K562 (cell line): Measurements from ENCODE around the gene OR2G2. TPM values are rescaled to one million over a fixed set of nuclear protein-coding genes. Genes with fewer than 3 reads are reported as not detected.

Source experiments
- ATAC-seq: fragments of 200-7000 bp; cut with Tn5 transposase; 3 replicates; pipeline ENCODE4 v1.9.1; 2020; ENCODE audit warnings: moderate library complexity
- BruUV-seq: library from RNA; stranded (reverse); fragments of 400-500 nt; replicated peaks from 2 replicates; lab custom pipeline; 2021; lab: Mats Ljungman, UMichigan
- CTCF ChIA-PET: fragments of 300-600 bp; formaldehyde crosslinking; extraction: SDS; loops from one replicate; lab custom pipeline; 2021; ENCODE audit warnings: low intra/inter-chr PET ratio; lab: Yijun Ruan, JAX
- POLR2A ChIA-PET: fragments of 300-600, 350-650 bp; sonication (Branson Sonifier 250); formaldehyde crosslinking; extraction: SDS; loops from one replicate; lab custom pipeline; 2021; ENCODE audit warnings: antibody characterized with exemption, inconsistent platforms; lab: Yijun Ruan, JAX
- DNase-seq, 4 experiments: peaks; one replicate each; pipeline versions ENCODE4 v3.0.0 to v3.0.0-alpha.2; 2011 to 2018; ENCODE audit warnings: low spot score in 3 of 4, mixed read lengths in 3 of 4; ENCODE audit errors: extremely low read depth in 1 of 4
- FAIRE-seq: peaks from 2 replicates; lab custom pipeline; 2011; peaks lifted over from hg19 to GRCh38; lab: Jason Lieb, UNC
- H2AFZ ChIP-seq: 2 replicates; pipeline ENCODE4 v1.6.0; 2011; ENCODE audit warnings: low read depth, low read length, control low read depth, inconsistent platforms
- H3K27ac ChIP-seq: fragments of 200-600 bp; 3 replicates; pipeline ENCODE4 v1.8.0; 2011; ENCODE audit warnings: low read depth, mild to moderate bottlenecking, control low read depth, inconsistent platforms, low read length, moderate library complexity, mixed read lengths; ENCODE audit errors: extremely low read depth
- H3K27me3 ChIP-seq, 2 experiments: fragments of 300-600 bp in 1 of 2; 2 replicates in 1 of 2; 3 replicates in 1 of 2; pipeline versions ENCODE4 v1.6.0 to v1.8.0; 2011; ENCODE audit warnings: inconsistent platforms in 2 of 2, low read length in 2 of 2, mild to moderate bottlenecking in 1 of 2, mixed read lengths in 1 of 2, moderate library complexity in 1 of 2; ENCODE audit not compliant: control insufficient read depth in 2 of 2, insufficient read depth in 2 of 2
- H3K36me3 ChIP-seq: fragments of 300-600 bp; 3 replicates; pipeline ENCODE4 v1.8.0; 2011; ENCODE audit warnings: mild to moderate bottlenecking, low read length, inconsistent platforms; ENCODE audit not compliant: control insufficient read depth, insufficient read depth
- H3K4me1 ChIP-seq, 2 experiments: fragments of 200-600 bp in 1 of 2; replicated peaks in 1 of 2; 2 replicates in 1 of 2; 3 replicates in 1 of 2; pipeline versions ENCODE4 v1.5.1 to v1.8.0; 2011; ENCODE audit warnings: inconsistent platforms in 2 of 2, low read length in 2 of 2, mild to moderate bottlenecking in 1 of 2, mixed read lengths in 1 of 2, moderate library complexity in 1 of 2; ENCODE audit not compliant: control insufficient read depth in 2 of 2, insufficient read depth in 2 of 2
- H3K4me2 ChIP-seq: 2 replicates; pipeline ENCODE4 v1.6.1; 2011; ENCODE audit warnings: low read length, control low read depth, inconsistent platforms, mixed read lengths; ENCODE audit not compliant: insufficient read depth
- H3K4me3 ChIP-seq: fragments of 200-600 bp; sonication (generic), shearing (Covaris generic); 2 replicates; pipeline ENCODE4 v1.5.1; 2016; ENCODE audit warnings: control low read depth, inconsistent platforms
- H3K79me2 ChIP-seq: fragments of 200-600 bp; 3 replicates; pipeline ENCODE4 v1.8.0; 2011; ENCODE audit warnings: low read length, inconsistent platforms; ENCODE audit not compliant: control insufficient read depth, insufficient read depth
- H3K9ac ChIP-seq, 2 experiments: 2 replicates each; pipeline versions ENCODE4 v1.6.0 to v1.6.1; 2011; ENCODE audit warnings: low read depth in 2 of 2, low read length in 2 of 2, control low read depth in 1 of 2, inconsistent platforms in 1 of 2, mild to moderate bottlenecking in 1 of 2, mixed read lengths in 1 of 2; ENCODE audit not compliant: insufficient read depth in 1 of 2
- H3K9me1 ChIP-seq: one replicate; pipeline ENCODE4 v1.6.0; 2011; ENCODE audit warnings: inconsistent platforms, mild to moderate bottlenecking, low read length, moderate library complexity; ENCODE audit not compliant: control insufficient read depth, insufficient read depth
- H3K9me3 ChIP-seq: replicated peaks from 2 replicates; pipeline ENCODE4 v1.5.1; 2011; ENCODE audit warnings: low read depth, low read length, inconsistent platforms; ENCODE audit not compliant: control insufficient read depth, insufficient read depth
- H4K20me1 ChIP-seq: replicated peaks from 2 replicates; pipeline ENCODE4 v1.6.1; 2011; ENCODE audit warnings: low read length, inconsistent platforms, mixed read lengths; ENCODE audit not compliant: control insufficient read depth, insufficient read depth
- CCNT2 ChIP-seq: IDR thresholded peaks from 2 replicates; pipeline ENCODE4 v1.6.1; 2011; ENCODE audit warnings: borderline replicate concordance, low read depth, mild to moderate bottlenecking, moderate library complexity, mixed read lengths, low read length; ENCODE audit not compliant: insufficient read length; ENCODE audit errors: extremely low read depth
- NR4A1 ChIP-seq, 2 experiments: fragments of 250-450 bp in 1 of 2; fragments of 450-650 bp in 1 of 2; sonication (Bioruptor Pico) in 1 of 2; IDR thresholded peaks; 2 replicates each; pipeline versions ENCODE4 v1.4.0 to v1.6.1; 2016 to 2020; ENCODE audit warnings: mild to moderate bottlenecking in 2 of 2, missing compliant biosample characterization in 1 of 2, missing genetic modification characterization in 1 of 2, moderate library complexity in 1 of 2
- RBM34 ChIP-seq: fragments of 200-400 bp; formaldehyde crosslinking; IDR thresholded peaks from 2 replicates; pipeline ENCODE4 v1.6.1; 2018; ENCODE audit warnings: low read length, borderline replicate concordance; ENCODE audit not compliant: insufficient read depth
- SIX5 ChIP-seq, 2 experiments: IDR thresholded peaks; 2 replicates each; pipeline ENCODE4 v1.6.1; 2011; ENCODE audit warnings: low read length in 2 of 2, borderline replicate concordance in 1 of 2, low read depth in 1 of 2, mild to moderate bottlenecking in 1 of 2, moderate library complexity in 1 of 2; ENCODE audit not compliant: insufficient read depth in 1 of 2
- TBL1XR1 ChIP-seq, 2 experiments: IDR thresholded peaks; 2 replicates each; pipeline ENCODE4 v1.6.1; 2012; ENCODE audit warnings: improper control_type of control experiment in 2 of 2, low read length in 2 of 2, mild to moderate bottlenecking in 1 of 2
- YY1 ChIP-seq, 3 experiments: IDR thresholded peaks; 2 replicates each; pipeline ENCODE4 v1.6.1; 2011; ENCODE audit warnings: low read length in 2 of 3, mild to moderate bottlenecking in 2 of 3, moderate library complexity in 2 of 3, borderline replicate concordance in 1 of 3, control low read depth in 1 of 3, low read depth in 1 of 3; ENCODE audit not compliant: insufficient read depth in 3 of 3, insufficient replicate concordance in 2 of 3, control insufficient read depth in 1 of 3, insufficient read length in 1 of 3; ENCODE audit errors: extremely low read depth in 1 of 3
- ZMIZ1 ChIP-seq, 2 experiments: fragments of 150-350 bp in 1 of 2; IDR thresholded peaks; 2 replicates each; pipeline ENCODE4 v1.6.1; 2012 to 2016; ENCODE audit warnings: low read depth in 2 of 2, low read length in 2 of 2, mild to moderate bottlenecking in 1 of 2, moderate library complexity in 1 of 2
- ZNF609 ChIP-seq: sonication (generic); formaldehyde crosslinking; IDR thresholded peaks from 2 replicates; pipeline ENCODE4 v1.8.1; 2023; ENCODE audit warnings: missing genetic modification reagents, mild to moderate bottlenecking, borderline replicate concordance
- WGBS: fragments of 100-300 bp; shearing (Covaris generic); methylation state at CpG from one replicate; pipeline ENCODE4 v1.1.6; 2016; ENCODE audit warnings: low coverage, mixed read lengths; ENCODE audit not compliant: insufficient coverage; ENCODE audit errors: missing lambda C conversion rate; 5-methylcytosine and 5-hydroxymethylcytosine counted together
- in situ Hi-C: fragments of 300-500 bp; cut with MboI; formaldehyde crosslinking; loops from 4 replicates; pipeline ENCODE4 v1.15.0; 2018; ENCODE audit warnings: inconsistent platforms, mixed read lengths
- intact Hi-C: fragments of 100-400 bp; cut with micrococcal nuclease; formaldehyde crosslinking; loops from 2 replicates; pipeline ENCODE4 v1.14.2; 2022
- polyA plus RNA-seq, 8 experiments: library from polyadenylated mRNA; depleted of rRNA in 4 of 8; stranded (reverse) in 5 of 8; unstranded in 3 of 8; fragments of >200 nt; fragmentation: Nextera tagmentation in 2 of 8; fragmentation: Illumina TruSeq in 1 of 8; extraction: Ambion mirVana in 2 of 8; extraction: Trizol in 1 of 8; gene quantifications; 2 replicates each; pipeline versions ENCODE4 v1.2.1 to v1.2.3, GENCODE V29; 2011 to 2014; ENCODE audit warnings: inconsistent platforms in 1 of 8, missing spikeins in 1 of 8
- total RNA-seq, 7 experiments: library from RNA; depleted of rRNA in 6 of 7; stranded (reverse); fragments of >200 nt in 6 of 7; fragmentation: Illumina TruSeq in 2 of 7; extraction: Trizol in 2 of 7; gene quantifications; 2 replicates each; pipeline versions ENCODE4 v1.2.1 to v1.2.3, GENCODE V29; 2011 to 2021; ENCODE audit warnings: low replicate concordance in 1 of 7

Gene OR2G2
- total and polyA plus RNA-seq, 9 of the 15 experiments (the other 6 are each of a cell fraction or from before 2014, with no cell fraction given) = not detected

- Histone ChIP-seq H3K27ac (no peak overlapping the region), H3K79me2 (no peaks in the 10 kb centered on the region), H3K4me3 (no peak overlapping the region), H3K9me3 (no peaks in the 10 kb centered on the region), H3K4me2 (no peak overlapping the region), H3K36me3 (no peaks in the 10 kb centered on the region), H3K27me3 (peaks cover 0 to 5% of the 10 kb centered on the region in 2 experiments; a peak in 1 of 5 replicates), H3K9me1 (no peaks in the 10 kb centered on the region), H4K20me1 (no peaks in the 10 kb centered on the region), H3K9ac (no peak overlapping the region), H2AFZ (no peak overlapping the region), H3K4me1 (0 out of 5 replicates have a peak, but pooled peaks cover 0 to 1% of the 10 kb centered on the region in 2 experiments)
- FAIRE-seq = no peak
- intact Hi-C loops = no loop called here
- no peak for ATAC-seq
- CTCF ChIA-PET = no interaction called here
- in situ Hi-C loops = no loop called here
- POLR2A ChIA-PET = no interaction called here
- 2% methylated on average over 3 of the region's 3 CpGs for WGBS
- no TSS peak for BruUV-seq
- no peak for DNase-seq
- TF ChIP-seq TBL1XR1 (IDR thresholded peaks at IDR 0.05; ENCODE audit: low read length in 2 of 2) (no peak), YY1 (IDR thresholded peaks at IDR 0.05; ENCODE audit: borderline replicate concordance in 1 of 3, control insufficient read depth in 1 of 3, extremely low read depth in 1 of 3, insufficient read depth in 3 of 3, insufficient read length in 1 of 3, insufficient replicate concordance in 2 of 3, low read depth in 1 of 3, low read length in 2 of 3) (no peak), SIX5 (IDR thresholded peaks at IDR 0.05; ENCODE audit: borderline replicate concordance in 1 of 2, insufficient read depth in 1 of 2, low read depth in 1 of 2, low read length in 2 of 2) (no peak), CCNT2 (no peak), RBM34 (no peak), ZMIZ1 (IDR thresholded peaks at IDR 0.05; ENCODE audit: low read depth in 2 of 2, low read length in 2 of 2) (no peak), ZNF609 (CRISPR knock-in tag) (no peak), NR4A1 (CRISPR knock-in tag; IDR thresholded peaks at IDR 0.05) (no peak), NR4A1 (tag; IDR thresholded peaks at IDR 0.05) (no peak)
These were observed 45.3 kb upstream of the OR2G2 start for GRCh38 chr1:247542811-247543210.
